HG02973 (cell line): ENCODE results near the gene PDCD6IP.
"Not testable (repeated sequence)": the region's sequence is repeated elsewhere in the genome, so short reads cannot be mapped to it uniquely, and the experiment has no call there.

Experiments
- ATAC-seq: cut with Tn5 transposase; IDR thresholded peaks from one replicate; pipeline ENCODE4 v1.9.1; 2021; ENCODE audit warnings: moderate library complexity; ENCODE audit not compliant: unreplicated experiment

Gene PDCD6IP

GRCh38 chr3:33839283-33839682 lies 40.9 kb downstream of the PDCD6IP start:
- ATAC-seq: no peak

GRCh38 chr3:33840179-33840578 lies 41.7 kb downstream of the PDCD6IP start:
- no peak for ATAC-seq

- no peak for ATAC-seq
These were observed 50.4 kb downstream of the PDCD6IP start for GRCh38 chr3:33848624-33849347.

GRCh38 chr3:33850599-33850998 lies 52.2 kb downstream of the PDCD6IP start:
- ATAC-seq: not testable (repeated sequence)

DNA sequence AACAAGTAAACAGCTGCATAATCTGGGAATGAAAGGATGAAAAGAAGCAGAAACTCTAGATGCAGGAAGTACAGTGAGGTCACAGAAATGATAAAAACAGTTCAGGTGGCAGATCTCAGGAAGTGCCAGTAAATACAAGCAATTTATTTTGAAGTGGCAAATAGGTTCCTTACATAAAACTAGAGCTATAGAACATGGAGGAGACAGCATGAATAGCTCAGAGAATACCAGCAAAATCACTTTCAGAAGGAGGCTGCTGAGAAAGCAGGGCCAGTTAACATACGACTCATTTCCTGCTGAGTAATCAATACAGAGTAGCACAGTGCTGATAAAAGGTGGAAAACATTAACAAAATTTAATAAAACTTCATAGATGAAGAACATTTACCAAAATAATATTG lies 57.0 kb downstream of the PDCD6IP start:
- ATAC-seq: not testable (repeated sequence)

- ATAC-seq: no peak
These were observed 57.6 kb downstream of the PDCD6IP start for GRCh38 chr3:33855884-33856546.

- ATAC-seq: not testable (repeated sequence)
These were observed 59.3 kb downstream of the PDCD6IP start for GRCh38 chr3:33857701-33858100.

- ATAC-seq: no peak
These were observed 59.7 kb downstream of the PDCD6IP start for GRCh38 chr3:33858131-33858530.

GRCh38 chr3:33860373-33861050 lies 62.1 kb downstream of the PDCD6IP start:
- ATAC-seq: no peak

DNA sequence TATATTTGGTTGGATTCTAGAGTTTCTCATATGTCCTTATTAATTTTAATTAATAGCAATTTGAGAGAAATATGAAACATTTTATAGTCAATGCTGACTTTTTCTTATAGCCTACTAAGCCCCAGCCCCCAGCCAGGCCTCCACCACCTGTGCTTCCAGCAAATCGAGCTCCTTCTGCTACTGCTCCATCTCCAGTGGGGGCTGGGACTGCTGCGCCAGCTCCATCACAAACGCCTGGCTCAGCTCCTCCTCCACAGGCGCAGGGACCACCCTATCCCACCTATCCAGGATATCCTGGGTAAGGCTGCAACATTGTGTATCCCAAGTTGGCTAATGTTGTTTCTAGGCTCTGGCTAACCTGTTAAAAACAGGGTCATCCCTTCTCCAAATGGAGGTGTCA lies 66.7 kb downstream of the PDCD6IP start:
- no peak for ATAC-seq

DNA sequence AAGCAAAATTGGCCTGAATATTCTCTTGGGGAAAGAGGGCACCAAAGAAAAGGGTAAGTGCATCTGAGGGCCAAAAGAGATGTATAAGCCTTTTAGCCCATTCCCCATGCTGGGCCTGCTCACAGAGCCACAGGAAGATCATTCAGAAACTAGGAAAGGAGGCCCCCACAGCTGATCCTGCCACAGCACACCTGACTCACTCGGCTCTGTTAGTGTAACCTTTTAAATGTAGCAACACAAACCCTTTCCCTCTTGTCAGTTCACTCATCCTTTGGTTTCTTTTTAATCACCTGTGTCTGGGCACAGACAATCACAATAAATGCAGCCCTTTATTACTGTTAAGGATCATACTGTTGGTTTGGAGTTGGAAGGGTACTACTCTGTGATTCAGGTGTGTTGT lies 69.9 kb downstream of the PDCD6IP start:
- no peak for ATAC-seq

DNA sequence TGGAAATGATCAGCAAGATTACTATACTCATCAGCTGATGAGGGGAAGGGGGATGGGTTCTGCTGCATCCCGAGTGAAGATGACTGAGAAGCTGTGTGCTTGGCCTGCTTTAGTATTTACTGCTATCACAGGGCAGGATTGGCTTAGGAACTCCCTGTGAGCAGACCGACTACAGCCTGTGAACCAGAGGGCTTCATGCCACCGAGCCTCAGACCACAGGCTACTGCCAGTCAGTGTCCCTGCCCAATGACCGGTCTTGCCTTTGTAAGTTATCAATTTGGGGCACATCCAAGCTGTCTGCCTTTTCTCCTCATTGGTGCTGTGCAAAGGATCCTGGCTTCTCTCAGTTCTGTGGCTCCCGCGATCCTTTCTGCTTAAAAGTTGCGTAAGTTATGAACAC lies 71.5 kb downstream of the PDCD6IP start:
- no peak for ATAC-seq

DNA sequence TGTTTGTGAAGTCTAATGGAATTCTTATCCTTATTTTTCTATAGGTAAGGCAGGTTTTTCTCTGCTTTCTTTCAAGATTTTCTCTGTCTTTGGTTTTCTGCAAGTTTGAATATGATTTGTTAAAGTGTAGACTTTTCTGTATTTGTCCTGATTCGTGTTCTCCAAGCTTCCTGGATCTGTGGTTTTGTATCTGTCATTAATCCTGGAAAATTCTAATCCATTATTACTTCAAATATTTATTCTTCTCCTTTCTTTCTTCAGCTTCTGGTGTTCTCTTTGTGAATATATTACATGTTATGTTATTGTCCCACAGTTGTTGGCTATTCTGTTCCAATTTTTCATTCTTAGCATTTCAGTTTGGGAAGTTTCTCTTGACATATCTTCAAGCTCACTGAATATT lies 76.4 kb downstream of the PDCD6IP start:
- no peak for ATAC-seq

- ATAC-seq: no peak
These were observed 77.2 kb downstream of the PDCD6IP start for GRCh38 chr3:33875680-33876079.

DNA sequence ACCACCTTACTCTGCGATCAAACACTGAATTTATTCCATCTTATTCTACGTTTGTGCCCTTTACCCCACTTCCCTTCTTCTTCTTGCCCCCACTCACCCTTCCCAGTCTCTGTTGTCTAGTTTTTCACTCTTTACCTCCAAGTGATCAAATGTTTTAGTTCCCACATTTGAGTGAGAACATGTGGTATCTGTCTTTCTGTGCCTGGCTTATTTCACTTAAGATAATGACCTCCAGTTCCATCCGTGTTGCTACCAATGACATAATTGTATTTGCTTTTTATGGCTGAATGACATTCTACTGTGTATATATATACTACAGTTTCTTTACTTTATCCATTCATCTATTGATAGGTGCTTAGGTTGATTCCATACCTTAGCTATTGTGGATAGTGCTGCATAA lies 78.8 kb downstream of the PDCD6IP start:
- no peak for ATAC-seq

GRCh38 chr3:33879540-33879939 lies 81.1 kb downstream of the PDCD6IP start:
- ATAC-seq: no peak

- no peak for ATAC-seq
These were observed 83.0 kb downstream of the PDCD6IP start for GRCh38 chr3:33881156-33882064.

- ATAC-seq: no peak
These were observed 83.9 kb downstream of the PDCD6IP start for GRCh38 chr3:33882296-33882695.

DNA sequence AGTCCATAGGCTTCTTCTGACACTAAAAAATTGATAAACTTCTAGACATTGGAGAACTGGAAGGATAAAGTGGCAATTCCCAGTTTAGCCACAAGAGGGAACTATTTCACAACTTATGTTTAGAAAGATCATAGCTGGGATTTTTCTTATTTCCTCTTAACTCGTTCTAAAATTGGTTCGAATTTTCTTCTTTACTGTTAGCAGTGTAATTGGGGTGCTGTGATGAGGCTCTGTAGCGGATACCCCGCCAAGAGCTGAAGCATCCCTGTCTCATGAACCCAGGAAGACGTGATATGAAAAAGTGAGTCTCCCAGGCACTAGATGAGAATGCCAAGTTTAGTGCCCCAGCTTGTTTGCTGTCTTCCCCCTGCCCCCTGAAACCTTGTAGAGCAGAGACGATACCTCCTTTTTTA lies 85.1 kb downstream of the PDCD6IP start:
- peak; percentile 9 for ATAC-seq

DNA sequence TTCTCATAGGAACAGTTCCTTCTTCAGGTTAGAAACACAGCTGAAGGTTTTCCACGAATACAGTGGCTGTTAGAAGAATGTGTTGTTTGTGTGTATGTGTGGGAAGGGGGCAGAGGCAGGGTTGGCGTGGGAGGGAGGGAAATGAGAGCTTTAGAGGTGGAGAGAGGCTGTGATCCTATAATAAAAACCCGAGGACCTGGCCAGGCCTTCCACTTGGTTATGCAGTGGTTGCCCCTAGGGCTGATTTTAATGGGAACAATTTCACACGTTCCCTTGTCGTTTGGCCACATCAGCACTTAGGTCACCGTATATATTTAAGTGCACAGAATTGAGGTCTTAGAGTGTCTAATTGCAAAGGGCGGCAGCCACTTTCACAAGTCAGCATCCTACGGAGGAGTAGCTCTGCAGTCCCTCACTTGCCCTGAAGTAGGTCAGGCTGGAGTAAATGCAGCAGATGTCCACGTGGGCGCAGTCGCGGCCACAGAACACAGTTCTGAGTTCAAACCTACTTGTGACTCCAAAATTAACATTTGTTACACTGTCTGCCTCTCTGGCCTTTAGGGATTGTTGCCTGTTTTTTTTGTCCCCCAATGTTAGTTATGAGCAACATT lies 85.6 kb downstream of the PDCD6IP start:
- peak; percentile 83 for ATAC-seq

DNA sequence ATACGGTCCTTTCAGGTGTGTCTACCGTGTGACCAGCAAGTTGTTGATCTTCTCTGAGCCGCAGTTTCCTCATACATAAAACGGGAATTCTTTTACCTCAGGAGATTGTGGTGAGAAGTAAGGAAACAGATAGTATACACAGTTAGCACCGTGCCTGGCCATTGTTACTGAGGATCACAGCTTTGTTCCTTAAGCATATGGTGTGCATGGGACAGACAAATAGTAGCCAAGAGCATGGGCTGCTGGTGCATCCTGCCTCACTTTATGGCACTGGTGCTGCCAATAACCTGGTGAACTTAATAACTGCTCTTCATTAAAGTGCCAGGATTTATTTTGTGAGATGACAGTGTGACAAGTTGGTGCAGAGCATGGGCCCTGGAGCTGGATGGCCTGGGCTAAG lies 86.3 kb downstream of the PDCD6IP start:
- ATAC-seq: no peak
